Activated CD8-positive, alpha-beta memory T cell treated with anti-CD3 and anti-CD28 coated beads, Interleukin-2, amount 50 U/mL, for 24 hours (primary cell): ENCODE results near the gene DENND4C.
"Not testable (repeated sequence)": the region's sequence is repeated elsewhere in the genome, so short reads cannot be mapped to it uniquely, and the experiment has no call there.

Source experiments
- DNase-seq: peaks from one replicate; pipeline ENCODE4 v3.0.0-alpha.2; 2020; ENCODE audit errors: extremely low read depth

DENND4C gene

DNA sequence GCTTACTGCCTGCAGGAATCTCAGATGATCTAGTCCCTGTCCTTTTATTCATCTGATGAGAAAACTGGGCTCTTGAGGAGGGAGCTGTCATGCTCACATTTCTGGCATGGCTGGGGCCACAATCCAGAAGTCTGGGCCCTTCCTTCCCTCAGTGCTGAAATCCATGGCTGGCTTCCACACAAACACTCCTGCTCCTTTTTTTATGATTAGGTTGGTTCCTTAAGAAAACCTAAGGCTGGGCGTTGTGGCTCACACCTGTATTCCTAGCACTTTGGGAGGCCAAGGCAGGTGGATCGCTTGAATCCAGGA, 179.7 kb downstream of the DENND4C start:
- DNase-seq: no peak

DNA sequence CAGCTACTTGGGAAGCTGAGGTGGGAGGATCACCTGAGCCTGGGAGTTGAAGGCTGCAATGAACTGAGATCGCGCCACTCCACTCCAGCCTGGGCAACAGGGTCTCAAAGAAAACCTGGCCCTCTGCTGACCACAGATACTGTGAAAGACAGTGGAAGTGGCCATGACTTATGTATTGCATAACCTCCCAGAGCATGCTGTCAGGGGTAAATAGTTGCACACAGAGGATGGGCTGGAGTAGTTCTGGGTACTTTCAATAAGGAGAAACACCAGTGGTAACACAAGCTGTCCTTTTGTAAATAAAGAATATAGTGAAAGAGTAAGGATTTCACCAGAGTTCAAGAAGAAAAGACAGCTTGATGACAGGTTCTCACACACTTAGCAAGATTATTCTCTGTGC, 180.1 kb downstream of the DENND4C start:
- no peak for DNase-seq

DNA sequence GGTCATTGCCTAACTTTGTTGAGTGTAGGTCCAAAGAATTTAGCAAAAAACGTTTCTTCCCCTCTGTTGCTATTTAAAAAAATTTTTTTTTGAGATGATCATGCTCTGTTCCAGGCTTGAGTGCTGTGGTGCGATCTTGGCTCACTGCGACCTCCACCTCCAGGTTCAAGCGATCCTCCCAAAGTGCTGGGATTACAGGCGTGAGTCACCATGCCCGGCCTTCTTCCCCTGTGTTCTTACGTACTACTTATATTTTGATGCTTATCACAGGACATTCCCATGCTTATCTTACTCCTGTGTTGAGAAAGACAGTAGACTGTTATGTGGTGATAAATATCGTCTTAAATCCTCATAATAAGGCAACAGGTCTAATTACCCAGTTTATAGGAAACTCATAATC, 180.8 kb downstream of the DENND4C start:
- DNase-seq: no peak

DNA sequence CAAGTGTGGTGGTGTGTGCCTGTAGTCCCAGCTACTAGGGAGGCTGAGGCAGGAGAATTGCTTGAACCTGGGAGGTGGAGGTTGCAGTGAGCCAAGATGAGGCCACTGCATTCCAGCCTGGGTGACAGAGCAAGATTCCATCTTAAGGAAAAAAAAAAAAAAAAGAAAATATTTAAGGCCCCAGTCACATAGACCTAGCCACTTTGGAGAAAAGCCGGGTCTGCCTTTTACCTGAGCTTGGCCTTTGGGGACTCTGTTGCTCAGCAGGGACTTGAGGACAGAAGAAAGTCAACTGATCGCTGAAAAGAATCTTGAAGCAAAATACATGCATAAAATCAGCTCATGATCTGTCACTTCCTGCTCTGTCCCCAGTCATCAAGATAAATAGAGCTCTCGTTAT, 183.0 kb downstream of the DENND4C start:
- DNase-seq: not testable (repeated sequence)

DNA sequence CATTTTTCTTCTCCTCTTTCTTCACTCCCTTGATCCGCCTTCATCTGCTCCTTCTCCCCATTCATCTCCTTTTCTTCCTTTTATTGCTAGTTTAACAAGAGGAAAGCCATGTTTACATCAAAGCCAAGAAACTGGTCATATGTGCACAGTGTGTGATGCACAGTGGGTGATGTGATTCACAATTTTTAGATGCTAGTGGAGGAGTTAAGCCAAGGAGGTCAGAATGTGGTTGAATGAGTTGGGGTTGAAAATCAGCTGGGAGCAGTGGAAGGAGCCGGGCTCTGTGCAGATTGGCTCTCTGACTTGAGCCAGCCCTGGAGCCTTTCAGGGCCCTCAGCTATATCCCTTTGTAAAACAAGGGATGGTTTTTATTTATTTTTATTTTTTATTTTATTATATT, 185.7 kb downstream of the DENND4C start:
- no peak for DNase-seq

DNA sequence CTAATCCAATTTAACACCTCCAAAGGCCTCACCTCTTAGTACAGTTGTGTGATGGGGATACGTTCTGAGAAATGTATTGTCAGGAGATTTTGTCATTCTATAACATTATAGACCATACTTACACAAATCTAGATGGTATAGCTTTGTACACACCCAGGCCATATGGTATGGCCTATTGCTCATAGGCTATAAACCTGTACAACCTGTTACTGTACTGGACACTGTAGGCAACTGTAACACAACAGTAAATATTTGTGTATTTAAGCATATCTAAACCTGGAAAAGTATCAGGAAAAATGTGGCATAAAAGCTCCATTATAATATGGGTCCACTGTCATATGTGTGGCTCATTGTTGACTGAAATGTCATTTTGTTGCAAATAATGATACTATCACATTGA, 190.4 kb downstream of the DENND4C start:
- DNase-seq: no peak
